Activated T-cell treated with anti-CD3 and anti-CD28 coated beads, Interleukin-2, amount 50 U/mL, for 48 hours (primary cell): ENCODE data around the gene ANKLE2.
"Not testable (repeated sequence)": the region's sequence is repeated elsewhere in the genome, so short reads cannot be mapped to it uniquely, and the experiment has no call there.

ENCODE experiments used
- DNase-seq, 2 experiments: peaks; one replicate each; pipeline ENCODE4 v3.0.0-alpha.2; 2020

The ANKLE2 gene

GRCh38 chr12:132761032-132761920 lies at the start of gene ANKLE2:
Gene ANKLE2 (minus strand): TSS chr12:132761832. CDS start chr12:132761798, 34 bp downstream.
- DNase-seq, result peak; percentile 82 to 84

GRCh38 chr12:132809391-132809790 lies 47.8 kb upstream of the ANKLE2 start:
- DNase-seq, result peak; percentile 44

- DNase-seq, result no peak
Observed at GRCh38 chr12:132807295-132808092, 45.9 kb upstream of the ANKLE2 start.

GRCh38 chr12:132806857-132807256 lies 45.2 kb upstream of the ANKLE2 start:
- peak; percentile 59 to 68 for DNase-seq

GRCh38 chr12:132804426-132804861 lies 42.8 kb upstream of the ANKLE2 start:
- DNase-seq, result no peak

GRCh38 chr12:132803888-132804287 lies 42.3 kb upstream of the ANKLE2 start:
- DNase-seq, result no peak

- no peak for DNase-seq
Observed at GRCh38 chr12:132803125-132803524, 41.5 kb upstream of the ANKLE2 start.

- DNase-seq, result no peak
Observed at GRCh38 chr12:132801741-132802140, 40.1 kb upstream of the ANKLE2 start.

GRCh38 chr12:132798836-132799235 lies 37.2 kb upstream of the ANKLE2 start:
- DNase-seq, result no peak

- no peak for DNase-seq
Observed at GRCh38 chr12:132797820-132798570, 36.4 kb upstream of the ANKLE2 start.

GRCh38 chr12:132795847-132796246 lies 34.2 kb upstream of the ANKLE2 start:
- DNase-seq, result no peak

- not testable (repeated sequence) for DNase-seq
Observed at GRCh38 chr12:132791940-132792339, 30.3 kb upstream of the ANKLE2 start.

GRCh38 chr12:132789099-132789471 lies 27.5 kb upstream of the ANKLE2 start:
- DNase-seq, result no peak

GRCh38 chr12:132788375-132789098 lies 26.9 kb upstream of the ANKLE2 start:
- DNase-seq, result peak in 1 of 2 experiments; percentile 32

- DNase-seq, result no peak
Observed at GRCh38 chr12:132787877-132788276, 26.2 kb upstream of the ANKLE2 start.

GRCh38 chr12:132786192-132786591 lies 24.6 kb upstream of the ANKLE2 start:
- DNase-seq, result no peak

- no peak for DNase-seq
Observed at GRCh38 chr12:132784580-132784979, 22.9 kb upstream of the ANKLE2 start.

- no peak for DNase-seq
Observed at GRCh38 chr12:132783917-132784531, 22.4 kb upstream of the ANKLE2 start.

GRCh38 chr12:132781938-132782337 lies 20.3 kb upstream of the ANKLE2 start:
- DNase-seq, result no peak

GRCh38 chr12:132779781-132780353 lies 18.2 kb upstream of the ANKLE2 start:
- no peak for DNase-seq

- DNase-seq, result no peak
Observed at GRCh38 chr12:132777614-132778013, 16.0 kb upstream of the ANKLE2 start.
